ENCODE measurements around the gene C10orf120.

Gene C10orf120

GRCh38 chr10:122703483-122704448 is 4.1 kb upstream of the C10orf120 start:
- DNase-seq (ENCODE audit: low spot score), result peak; percentile 72

DNA sequence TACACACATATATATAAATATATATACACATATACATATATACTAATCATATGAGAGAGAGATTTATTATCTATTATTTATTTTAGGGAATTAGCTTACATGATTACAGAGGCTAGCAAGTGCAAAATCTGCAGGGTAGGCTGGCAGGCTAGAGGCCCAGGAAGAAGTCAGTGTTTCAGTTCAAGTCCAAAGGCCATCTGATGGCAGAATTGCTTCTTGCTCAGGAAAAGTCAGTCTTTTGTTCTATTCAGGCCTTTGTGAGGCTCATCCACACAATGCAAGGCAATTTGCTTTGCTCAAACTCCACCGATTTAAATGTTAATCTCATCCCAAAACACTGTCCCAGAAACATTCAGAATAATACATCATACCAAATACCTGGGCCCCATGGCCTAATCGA is 2.6 kb upstream of the C10orf120 start:
- DNase-seq (ENCODE audit: low spot score), result no peak

DNA sequence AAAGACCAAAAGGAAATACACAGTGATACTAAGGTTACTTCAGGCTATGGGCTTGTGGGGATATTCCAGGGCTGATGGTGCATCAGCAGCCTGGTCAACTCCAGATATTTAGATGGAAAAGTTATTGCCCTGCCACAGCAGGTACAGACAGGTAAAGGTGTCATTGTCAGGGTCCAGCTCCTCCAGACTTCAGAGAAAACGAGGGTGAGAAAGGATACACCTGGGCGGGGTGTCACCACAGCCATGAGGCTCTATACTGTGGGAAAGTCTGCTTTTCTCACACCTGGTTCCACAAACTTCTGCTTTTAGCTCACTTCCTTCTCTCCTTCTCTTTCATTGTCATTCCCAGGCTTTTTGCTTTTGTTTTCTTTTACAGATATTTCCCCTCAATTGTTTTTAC is 2.0 kb upstream of the C10orf120 start:
- DNase-seq (ENCODE audit: low spot score), result no peak

DNA sequence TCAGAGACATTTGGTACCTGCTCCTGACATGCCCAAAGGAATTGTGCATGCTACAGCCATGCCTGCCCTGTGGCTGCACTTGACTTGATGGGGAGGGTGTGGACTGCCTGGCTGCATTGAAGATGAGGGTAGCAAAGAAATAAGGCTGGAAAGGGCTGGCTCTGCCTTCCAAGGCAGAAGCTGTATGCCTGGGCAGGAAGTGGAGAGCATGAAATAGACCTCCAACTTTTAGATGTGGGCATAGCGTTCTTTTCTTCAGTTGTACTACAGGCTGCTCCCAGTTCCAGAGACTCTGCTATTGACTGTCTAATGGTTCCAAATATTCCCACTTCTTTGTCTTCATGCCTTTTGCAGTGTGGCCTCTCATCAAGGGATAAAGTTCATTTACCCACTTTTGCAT is 3.0 kb downstream of the C10orf120 start:
- DNase-seq (ENCODE audit: low spot score), result no peak

- no peak for DNase-seq (ENCODE audit: low spot score)
Observed at GRCh38 chr10:122692744-122693143, 6.9 kb downstream of the C10orf120 start.

GRCh38 chr10:122689146-122689820 is 10.4 kb downstream of the C10orf120 start:
- no peak for DNase-seq (ENCODE audit: low spot score)

DNA sequence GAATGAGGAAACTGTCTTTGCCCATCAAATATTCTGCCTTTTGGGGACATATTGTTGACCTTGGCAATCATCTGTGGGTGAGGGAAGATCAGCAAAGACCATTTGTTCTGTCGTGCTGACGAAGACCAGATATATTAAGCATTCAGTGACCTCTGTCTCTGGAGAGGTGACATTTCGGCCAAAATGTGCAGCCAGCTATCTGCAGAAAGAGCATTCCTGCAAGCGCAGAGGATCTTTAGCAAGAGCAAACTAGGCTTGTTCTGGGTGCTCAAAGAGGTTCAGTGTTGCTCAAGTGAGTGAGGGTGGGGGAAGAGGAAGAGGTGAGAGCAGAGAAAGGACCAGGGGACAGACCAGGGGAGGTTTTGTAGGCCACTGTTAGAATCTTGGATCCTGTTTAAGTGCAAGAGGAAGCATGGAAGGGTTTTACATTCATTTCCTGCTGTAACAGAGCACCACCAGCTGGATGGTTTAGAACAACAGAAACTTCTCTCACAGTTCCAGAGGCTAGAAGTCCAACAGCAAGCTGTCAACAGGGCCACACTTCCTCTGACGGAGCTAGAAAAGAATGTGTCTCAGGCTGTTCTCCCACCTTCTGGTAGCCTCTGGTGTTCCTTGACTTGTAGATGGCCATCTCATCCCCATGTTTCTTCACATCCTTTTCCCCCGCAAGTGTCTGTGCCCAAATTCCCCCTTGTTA is 11.2 kb downstream of the C10orf120 start:
- DNase-seq (ENCODE audit: low spot score), result no peak

DNA sequence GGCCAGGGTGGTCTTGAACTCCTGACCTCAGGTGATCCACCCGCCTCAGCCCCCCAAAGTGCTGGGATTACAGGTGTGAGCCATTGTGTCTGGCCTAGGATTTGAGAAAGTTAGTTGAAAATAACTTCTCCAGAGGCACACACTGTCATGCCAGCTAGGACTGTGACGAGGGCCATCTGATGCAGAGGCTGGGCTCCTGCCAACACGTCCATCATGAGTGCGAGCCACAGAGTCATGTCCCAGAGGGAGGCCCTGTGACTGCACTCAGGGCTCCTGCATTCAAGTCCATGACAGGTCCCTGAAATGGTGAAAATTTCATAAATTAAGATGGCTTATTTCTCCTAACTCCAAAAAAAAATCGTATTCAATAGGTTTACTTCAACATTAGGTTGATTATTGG is 17.1 kb downstream of the C10orf120 start:
- no peak for DNase-seq (ENCODE audit: low spot score)

- no peak for DNase-seq (ENCODE audit: low spot score)
Observed at GRCh38 chr10:122678266-122678665, 21.4 kb downstream of the C10orf120 start.

- no peak for DNase-seq (ENCODE audit: low spot score)
Observed at GRCh38 chr10:122675278-122675677, 24.4 kb downstream of the C10orf120 start.

- DNase-seq (ENCODE audit: low spot score), result no peak
Observed at GRCh38 chr10:122674781-122675180, 24.9 kb downstream of the C10orf120 start.

DNA sequence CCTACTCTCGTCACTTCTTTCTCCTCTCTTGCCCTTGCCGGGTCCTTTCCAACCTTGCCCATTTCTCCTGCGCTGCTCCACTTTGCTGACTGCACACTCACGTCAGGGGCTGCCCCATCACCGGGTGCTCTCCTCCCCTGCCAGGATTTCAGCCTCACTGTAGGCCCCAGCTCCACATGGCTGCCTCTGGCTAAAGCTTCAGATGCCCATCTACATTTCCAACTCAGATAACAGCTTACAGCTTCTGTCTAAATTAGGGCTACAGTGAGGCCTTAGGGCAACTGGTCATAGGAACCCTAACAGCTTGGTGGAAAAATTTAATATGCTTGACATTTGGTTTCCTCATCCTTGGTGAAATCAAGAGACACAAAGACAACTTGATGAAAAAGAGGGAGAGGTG is 25.9 kb downstream of the C10orf120 start:
- no peak for DNase-seq (ENCODE audit: low spot score)

- DNase-seq (ENCODE audit: low spot score), result no peak
Observed at GRCh38 chr10:122673269-122673668, 26.4 kb downstream of the C10orf120 start.

- no peak for DNase-seq (ENCODE audit: low spot score)
Observed at GRCh38 chr10:122672655-122673054, 27.0 kb downstream of the C10orf120 start.

DNA sequence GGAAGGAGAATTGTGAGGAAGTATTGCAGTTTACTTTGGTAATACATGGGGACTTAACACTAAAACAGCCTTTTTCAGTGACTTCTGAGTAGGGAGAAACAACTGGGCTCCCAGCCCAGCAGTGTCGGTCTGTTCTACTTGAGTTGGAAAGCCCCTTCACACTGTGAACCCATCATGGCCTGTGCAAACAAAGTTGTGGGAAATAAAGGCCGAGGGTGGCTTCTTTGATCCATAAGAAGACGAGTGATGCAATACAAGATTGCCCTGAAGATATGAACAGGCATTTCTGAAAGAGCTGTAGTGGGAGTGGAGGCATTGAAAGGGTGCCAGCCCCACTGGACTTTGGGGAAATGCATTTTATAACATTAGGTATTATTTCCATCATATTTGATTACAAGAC is 28.3 kb downstream of the C10orf120 start:
- no peak for DNase-seq (ENCODE audit: low spot score)

DNA sequence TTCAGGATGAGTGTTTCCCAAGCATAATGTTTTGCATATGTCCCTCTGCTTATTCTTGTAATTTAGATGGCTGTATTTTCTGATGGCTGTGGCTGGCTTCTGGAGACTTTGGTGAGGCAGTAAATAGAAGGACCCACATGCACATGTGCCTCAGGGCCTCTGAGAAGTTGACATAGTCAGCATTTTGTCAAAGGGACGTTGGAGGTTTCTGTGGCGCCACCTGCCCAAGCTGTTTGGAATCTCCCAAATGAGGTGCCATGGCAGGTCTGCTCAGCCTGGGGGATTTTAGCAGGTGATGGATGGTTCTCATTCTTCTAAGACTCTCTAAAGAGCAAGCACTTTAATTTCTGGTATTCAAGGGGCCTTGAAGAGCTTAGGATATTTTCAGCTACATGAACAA is 29.8 kb downstream of the C10orf120 start:
- peak; percentile 3 for DNase-seq (ENCODE audit: low spot score)

DNA sequence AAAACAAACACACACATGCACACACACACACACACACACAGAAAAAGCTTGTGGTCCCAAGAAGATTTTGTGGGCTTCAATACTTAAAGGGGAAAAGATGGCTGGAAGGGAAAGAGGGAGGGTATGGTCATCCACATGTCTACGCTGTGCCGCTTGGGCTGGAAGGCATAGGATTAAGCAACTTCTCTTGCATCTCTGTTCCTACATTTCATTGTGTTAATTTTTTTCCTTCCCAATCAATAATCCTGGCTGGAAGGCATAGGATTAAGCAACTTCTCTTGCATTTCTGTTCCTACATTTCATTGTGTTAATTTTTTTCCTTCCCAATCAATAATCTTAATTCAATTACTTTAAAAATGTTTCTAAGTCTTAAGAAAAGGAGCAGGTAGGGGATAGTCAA is 30.6 kb downstream of the C10orf120 start:
- DNase-seq (ENCODE audit: low spot score), result no peak

- DNase-seq (ENCODE audit: low spot score), result no peak
Observed at GRCh38 chr10:122665946-122666345, 33.7 kb downstream of the C10orf120 start.

GRCh38 chr10:122665329-122665860 is 34.3 kb downstream of the C10orf120 start:
- no peak for DNase-seq (ENCODE audit: low spot score)

DNA sequence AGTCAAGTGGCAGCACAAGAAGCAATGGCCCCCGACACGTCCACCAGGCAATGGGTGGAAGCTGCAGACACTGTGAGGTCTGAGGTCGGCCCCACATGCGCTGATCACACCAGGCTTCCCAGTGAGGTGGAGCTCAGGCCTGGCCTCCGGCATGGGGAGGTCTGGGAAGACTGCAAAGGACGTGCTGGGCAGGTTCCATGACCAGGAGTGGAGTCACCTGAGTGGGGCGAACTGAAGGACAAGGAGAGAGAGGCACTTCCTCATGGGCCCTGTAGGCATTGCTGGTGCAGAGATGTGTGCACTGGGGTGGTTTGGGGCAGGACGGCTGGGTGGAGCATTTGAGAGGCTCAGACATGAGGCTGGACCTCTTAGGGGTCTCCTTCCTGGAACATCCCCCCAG is 35.1 kb downstream of the C10orf120 start:
- DNase-seq (ENCODE audit: low spot score), result no peak

GRCh38 chr10:122663516-122664130 is 36.0 kb downstream of the C10orf120 start:
- no peak for DNase-seq (ENCODE audit: low spot score)

DNA sequence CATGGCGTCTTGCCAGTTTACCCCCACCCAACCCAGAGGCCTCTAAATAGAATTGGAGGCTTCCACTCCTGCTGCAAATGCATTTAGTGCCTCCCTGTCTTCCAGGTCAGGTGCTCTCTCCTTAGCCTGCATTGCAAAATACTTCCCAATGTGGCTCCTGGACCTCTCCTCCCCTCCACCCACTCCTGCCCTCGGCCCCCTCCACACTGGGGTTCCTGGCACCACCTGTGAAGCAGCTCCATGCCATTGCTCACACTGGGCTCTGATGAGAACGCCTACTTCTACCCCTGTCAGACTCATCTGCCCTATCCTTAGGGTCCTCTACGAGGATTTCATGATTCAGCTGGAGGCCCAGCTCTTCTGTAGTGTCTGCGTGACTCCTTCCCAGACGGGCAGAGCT is 37.4 kb downstream of the C10orf120 start:
- no peak for DNase-seq (ENCODE audit: low spot score)

Measured in NAMALWA (cell line).